NCI-H2107 (cell line): Measurements from ENCODE around the gene BACE2.

Source experiments
- DNase-seq: peaks from one replicate; lab custom pipeline; 2025; lab: John Stamatoyannopoulos, UW

BACE2 gene

GRCh38 chr21:41167348-41168342 lies at the start of gene BACE2:
TSS of gene BACE2 (plus strand) at chr21:41168160. CDS start at chr21:41168264, 104 bp downstream.
- no peak for DNase-seq

- no peak for DNase-seq
Measured at GRCh38 chr21:41119901-41120300, 48.1 kb upstream of the BACE2 start.

- DNase-seq: no peak
Measured at GRCh38 chr21:41120997-41121396, 47.0 kb upstream of the BACE2 start.

GRCh38 chr21:41121785-41122415 lies 46.1 kb upstream of the BACE2 start:
- DNase-seq: peak; percentile 74

GRCh38 chr21:41124641-41125201 lies 43.2 kb upstream of the BACE2 start:
- no peak for DNase-seq

GRCh38 chr21:41128981-41129380 lies 39.0 kb upstream of the BACE2 start:
- DNase-seq: no peak

- DNase-seq: no peak
Measured at GRCh38 chr21:41130883-41131282, 37.1 kb upstream of the BACE2 start.

GRCh38 chr21:41133874-41134522 lies 34.0 kb upstream of the BACE2 start:
- DNase-seq: no peak

- no peak for DNase-seq
Measured at GRCh38 chr21:41135746-41136145, 32.2 kb upstream of the BACE2 start.

- no peak for DNase-seq
Measured at GRCh38 chr21:41136286-41136685, 31.7 kb upstream of the BACE2 start.

GRCh38 chr21:41137401-41137800 lies 30.6 kb upstream of the BACE2 start:
- no peak for DNase-seq

GRCh38 chr21:41137889-41138288 lies 30.1 kb upstream of the BACE2 start:
- DNase-seq: no peak

GRCh38 chr21:41138711-41139110 lies 29.2 kb upstream of the BACE2 start:
- DNase-seq: no peak

- DNase-seq: no peak
Measured at GRCh38 chr21:41139275-41139674, 28.7 kb upstream of the BACE2 start.

GRCh38 chr21:41139951-41140350 lies 28.0 kb upstream of the BACE2 start:
- DNase-seq: no peak

GRCh38 chr21:41141031-41141457 lies 26.9 kb upstream of the BACE2 start:
- no peak for DNase-seq

- peak; percentile 38 for DNase-seq
Measured at GRCh38 chr21:41142051-41142795, 25.7 kb upstream of the BACE2 start.

- no peak for DNase-seq
Measured at GRCh38 chr21:41143596-41144325, 24.2 kb upstream of the BACE2 start.

GRCh38 chr21:41147096-41147978 lies 20.6 kb upstream of the BACE2 start:
- no peak for DNase-seq

GRCh38 chr21:41147979-41148355 lies 20.0 kb upstream of the BACE2 start:
- no peak for DNase-seq
